ENCODE results near the gene HMGXB4.

Gene HMGXB4

GRCh38 chr22:35327690-35328471 lies 70.6 kb downstream of the HMGXB4 start:
- DNase-seq, result no peak

- DNase-seq, result no peak
Measured at GRCh38 chr22:35328472-35328885, 71.2 kb downstream of the HMGXB4 start.

GRCh38 chr22:35329114-35329847 lies 72.0 kb downstream of the HMGXB4 start:
- no peak for DNase-seq

GRCh38 chr22:35330258-35330861 lies 73.1 kb downstream of the HMGXB4 start:
- peak; percentile 75 for DNase-seq

- DNase-seq, result no peak
Measured at GRCh38 chr22:35332278-35332677, 75.0 kb downstream of the HMGXB4 start.

- no peak for DNase-seq
Measured at GRCh38 chr22:35333220-35333619, 75.9 kb downstream of the HMGXB4 start.

GRCh38 chr22:35334004-35334403 lies 76.7 kb downstream of the HMGXB4 start:
- no peak for DNase-seq

- DNase-seq, result no peak
Measured at GRCh38 chr22:35335468-35335867, 78.2 kb downstream of the HMGXB4 start.

- no peak for DNase-seq
Measured at GRCh38 chr22:35335936-35336781, 78.9 kb downstream of the HMGXB4 start.

- DNase-seq, result no peak
Measured at GRCh38 chr22:35337932-35338331, 80.6 kb downstream of the HMGXB4 start.

- no peak for DNase-seq
Measured at GRCh38 chr22:35341090-35341874, 84.0 kb downstream of the HMGXB4 start.

- no peak for DNase-seq
Measured at GRCh38 chr22:35342390-35342789, 85.1 kb downstream of the HMGXB4 start.

- DNase-seq, result no peak
Measured at GRCh38 chr22:35343664-35344550, 86.6 kb downstream of the HMGXB4 start.

GRCh38 chr22:35344956-35345690 lies 87.8 kb downstream of the HMGXB4 start:
- no peak for DNase-seq

All from fibroblast of upper back skin (primary cell).